GM19193 (cell line): ENCODE results near the gene STAP2.

Experiments
- POLR2A ChIP-seq: IDR thresholded peaks from 4 replicates; pipeline ENCODE4 v1.6.1; 2011; ENCODE audit not compliant: insufficient read depth, insufficient read length; ENCODE audit errors: extremely low read depth

STAP2 gene

GRCh38 chr19:4304538-4305256 is 33.9 kb downstream of the STAP2 start, which contains the start of gene FSD1:
TSS of gene FSD1 (plus strand) at chr19:4304598. CDS start at chr19:4304747, 149 bp downstream.
- TF ChIP-seq POLR2A = no peak

GRCh38 chr19:4303819-4304537 is 34.6 kb downstream of the STAP2 start:
- no peak for TF ChIP-seq POLR2A

- no peak for TF ChIP-seq POLR2A
Observed at GRCh38 chr19:4302243-4302640, 36.4 kb downstream of the STAP2 start, which contains the start of gene TMIGD2. TSS of gene TMIGD2 (minus strand) at chr19:4302389. CDS start at chr19:4302385, 4 bp downstream.

GRCh38 chr19:4301590-4302242 is 36.9 kb downstream of the STAP2 start:
- TF ChIP-seq POLR2A = no peak

GRCh38 chr19:4300589-4300988 is 38.0 kb downstream of the STAP2 start:
- no peak for TF ChIP-seq POLR2A

GRCh38 chr19:4298810-4299550 is 39.6 kb downstream of the STAP2 start:
- no peak for TF ChIP-seq POLR2A

- TF ChIP-seq POLR2A = no peak
Observed at GRCh38 chr19:4297901-4298809, 40.5 kb downstream of the STAP2 start.

- no peak for TF ChIP-seq POLR2A
Observed at GRCh38 chr19:4295972-4296771, 42.5 kb downstream of the STAP2 start.

- no peak for TF ChIP-seq POLR2A
Observed at GRCh38 chr19:4294389-4294788, 44.2 kb downstream of the STAP2 start.

GRCh38 chr19:4292515-4292914 is 46.1 kb downstream of the STAP2 start:
- no peak for TF ChIP-seq POLR2A

GRCh38 chr19:4291184-4291732 is 47.4 kb downstream of the STAP2 start:
- no peak for TF ChIP-seq POLR2A

- no peak for TF ChIP-seq POLR2A
Observed at GRCh38 chr19:4288091-4288777, 50.4 kb downstream of the STAP2 start.
